B cell (primary cell): ENCODE data around the gene TMEM37.

ENCODE experiments used
- CTCF ChIP-seq: fragments of 200-600 bp; IDR thresholded peaks from one replicate; pipeline ENCODE4 v1.8.0; 2022; ENCODE audit warnings: antibody characterized with exemption, mild to moderate bottlenecking
- EZH2 ChIP-seq: IDR thresholded peaks from 2 replicates; pipeline ENCODE4 v1.6.1; 2012; ENCODE audit warnings: borderline replicate concordance, low read depth, mild to moderate bottlenecking, moderate library complexity, low read length; ENCODE audit not compliant: insufficient read depth, poor library complexity, severe bottlenecking

- no peak for TF ChIP-seq CTCF
- no peak for TF ChIP-seq EZH2
These were observed 48.5 kb downstream of the TMEM37 start for GRCh38 chr2:119480184-119480583.
